Measurements from ENCODE around the gene OPTC. TPM values are rescaled to one million over a fixed set of nuclear protein-coding genes. Genes with fewer than 3 reads are reported as not detected.
A peak's percentile ranks its signal among the peaks of the same experiment; 100 is the strongest.

OPTC gene
- total RNA-seq, 1 donor from 2014 or later = not detected

DNA sequence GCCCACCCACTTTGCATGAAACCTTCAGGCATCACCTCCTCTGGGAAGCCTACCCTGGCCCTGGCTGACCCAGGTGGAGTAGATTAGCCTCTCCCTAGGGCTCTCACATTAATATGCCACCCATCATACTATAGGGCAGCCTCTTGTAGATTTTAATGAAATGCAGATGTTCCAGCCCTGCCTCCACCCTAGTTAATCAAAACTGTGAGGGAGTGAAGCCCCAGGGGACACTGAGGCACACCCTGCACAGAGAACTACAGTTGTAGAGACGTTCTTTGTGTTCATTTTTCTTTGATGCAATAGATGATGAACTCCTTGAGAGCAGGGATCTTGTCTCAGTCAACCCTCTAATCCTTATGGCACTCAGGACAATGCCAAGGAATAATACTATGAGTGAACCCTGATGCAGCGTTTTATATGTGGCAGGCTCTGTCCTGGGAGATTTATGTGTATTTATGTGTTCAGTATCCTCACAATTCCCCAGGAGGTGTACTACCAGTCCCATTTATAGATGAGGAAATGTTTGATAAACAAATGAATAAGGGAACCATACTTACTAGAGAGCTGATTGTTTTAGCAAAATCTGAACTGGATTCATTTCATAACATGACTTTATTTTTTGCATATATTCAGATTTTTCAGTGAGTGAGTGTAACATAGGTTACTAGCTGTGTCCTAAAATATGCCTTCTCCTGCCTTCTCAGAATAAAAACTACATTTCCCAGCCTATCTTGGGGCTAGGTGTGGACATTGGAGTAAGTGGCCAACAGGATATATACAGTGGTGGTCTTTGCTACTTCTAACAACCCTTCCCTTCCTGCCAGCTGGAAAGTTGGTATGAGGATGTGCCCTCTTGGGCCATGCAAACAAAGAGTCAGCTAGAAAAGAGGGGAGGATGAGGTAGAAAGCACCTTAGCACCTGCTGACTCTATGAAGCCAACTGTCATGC, 41.8 kb upstream of the OPTC start:
- no peak overlapping the region for H3K27ac Mint-ChIP-seq (ENCODE audit: unreplicated experiment)
- peaks cover 18% of the 10 kb centered on the region for H3K4me1 Mint-ChIP-seq (ENCODE audit: low read depth, unreplicated experiment)
- H3K4me3 Mint-ChIP-seq (ENCODE audit: unreplicated experiment) = no peak overlapping the region
- H3K4me1 ChIP-seq (ENCODE audit: insufficient read depth, low read length) = no peaks in the 10 kb centered on the region
- peaks cover 12% of the 10 kb centered on the region for H3K27me3 Mint-ChIP-seq (ENCODE audit: low read depth, unreplicated experiment)
- no peaks in the 10 kb centered on the region for H3K36me3 Mint-ChIP-seq (ENCODE audit: low read depth, unreplicated experiment)
- DNase-seq (ENCODE audit: low read depth) (no peak), FAIRE-seq (peak; percentile 17)
- H3K27ac ChIP-seq (ENCODE audit: low read depth, low read length) = no peak overlapping the region
- H3K79me2 ChIP-seq (ENCODE audit: insufficient read depth, low read length) = no peaks in the 10 kb centered on the region
- no peak overlapping the region for H2AFZ ChIP-seq (ENCODE audit: low read depth, low read length)
- H3K4me2 ChIP-seq (ENCODE audit: low read length) = no peak overlapping the region
- TF ChIP-seq, protein P1, sequence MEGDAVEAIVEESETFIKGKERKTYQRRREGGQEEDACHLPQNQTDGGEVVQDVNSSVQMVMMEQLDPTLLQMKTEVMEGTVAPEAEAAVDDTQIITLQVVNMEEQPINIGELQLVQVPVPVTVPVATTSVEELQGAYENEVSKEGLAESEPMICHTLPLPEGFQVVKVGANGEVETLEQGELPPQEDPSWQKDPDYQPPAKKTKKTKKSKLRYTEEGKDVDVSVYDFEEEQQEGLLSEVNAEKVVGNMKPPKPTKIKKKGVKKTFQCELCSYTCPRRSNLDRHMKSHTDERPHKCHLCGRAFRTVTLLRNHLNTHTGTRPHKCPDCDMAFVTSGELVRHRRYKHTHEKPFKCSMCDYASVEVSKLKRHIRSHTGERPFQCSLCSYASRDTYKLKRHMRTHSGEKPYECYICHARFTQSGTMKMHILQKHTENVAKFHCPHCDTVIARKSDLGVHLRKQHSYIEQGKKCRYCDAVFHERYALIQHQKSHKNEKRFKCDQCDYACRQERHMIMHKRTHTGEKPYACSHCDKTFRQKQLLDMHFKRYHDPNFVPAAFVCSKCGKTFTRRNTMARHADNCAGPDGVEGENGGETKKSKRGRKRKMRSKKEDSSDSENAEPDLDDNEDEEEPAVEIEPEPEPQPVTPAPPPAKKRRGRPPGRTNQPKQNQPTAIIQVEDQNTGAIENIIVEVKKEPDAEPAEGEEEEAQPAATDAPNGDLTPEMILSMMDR (IDR thresholded peaks at IDR 0.05; ENCODE audit: insufficient read depth, low read depth, low read length) = no peak
- TF ChIP-seq EZH2 (IDR thresholded peaks at IDR 0.05; ENCODE audit: insufficient read depth, low read length) = no peak
- H3K4me3 ChIP-seq (ENCODE audit: insufficient read depth, low read depth, low read length) = no peak overlapping the region
- H3K9ac ChIP-seq (ENCODE audit: low read length) = no peak overlapping the region
- H3K9me3 ChIP-seq (ENCODE audit: insufficient read depth, low read depth, low read length) = no peaks in the 10 kb centered on the region
- peaks cover 45% of the 10 kb centered on the region for H3K27me3 ChIP-seq (ENCODE audit: insufficient read depth, low read length)
- H3K36me3 ChIP-seq (ENCODE audit: insufficient read depth, low read length) = no peaks in the 10 kb centered on the region
- H3K9me3 Mint-ChIP-seq (ENCODE audit: unreplicated experiment) = no peaks in the 10 kb centered on the region
- H4K20me1 ChIP-seq (ENCODE audit: insufficient read depth, low read length) = no peaks in the 10 kb centered on the region

GRCh38 chr1:203453016-203453415, 40.9 kb upstream of the OPTC start:
- no peaks in the 10 kb centered on the region for H4K20me1 ChIP-seq (ENCODE audit: insufficient read depth, low read length)
- no peak for DNase-seq (ENCODE audit: low read depth)
- no peak for FAIRE-seq
- H3K36me3 ChIP-seq (ENCODE audit: insufficient read depth, low read length) = no peaks in the 10 kb centered on the region
- Mint-ChIP-seq H3K4me1 (ENCODE audit: low read depth, unreplicated experiment) (peaks cover 18% of the 10 kb centered on the region), H3K4me3 (ENCODE audit: unreplicated experiment) (no peak overlapping the region), H3K27ac (ENCODE audit: unreplicated experiment) (no peak overlapping the region), H3K27me3 (ENCODE audit: low read depth, unreplicated experiment) (peaks cover 12% of the 10 kb centered on the region), H3K9me3 (ENCODE audit: unreplicated experiment) (no peaks in the 10 kb centered on the region), H3K36me3 (ENCODE audit: low read depth, unreplicated experiment) (no peaks in the 10 kb centered on the region)
- H3K4me3 ChIP-seq (ENCODE audit: insufficient read depth, low read depth, low read length) = no peak overlapping the region
- no peak overlapping the region for H3K27ac ChIP-seq (ENCODE audit: low read depth, low read length)
- no peak overlapping the region for H3K4me2 ChIP-seq (ENCODE audit: low read length)
- no peak overlapping the region for H3K9ac ChIP-seq (ENCODE audit: low read length)
- H3K4me1 ChIP-seq (ENCODE audit: insufficient read depth, low read length) = no peaks in the 10 kb centered on the region
- H3K27me3 ChIP-seq (ENCODE audit: insufficient read depth, low read length) = peaks cover 43% of the 10 kb centered on the region
- H3K9me3 ChIP-seq (ENCODE audit: insufficient read depth, low read depth, low read length) = no peaks in the 10 kb centered on the region
- TF ChIP-seq, protein P1 (IDR thresholded peaks at IDR 0.05; ENCODE audit: insufficient read depth, low read depth, low read length) = no peak
- TF ChIP-seq EZH2 (IDR thresholded peaks at IDR 0.05; ENCODE audit: insufficient read depth, low read length) = no peak
- no peak overlapping the region for H2AFZ ChIP-seq (ENCODE audit: low read depth, low read length)
- H3K79me2 ChIP-seq (ENCODE audit: insufficient read depth, low read length) = no peaks in the 10 kb centered on the region

DNA sequence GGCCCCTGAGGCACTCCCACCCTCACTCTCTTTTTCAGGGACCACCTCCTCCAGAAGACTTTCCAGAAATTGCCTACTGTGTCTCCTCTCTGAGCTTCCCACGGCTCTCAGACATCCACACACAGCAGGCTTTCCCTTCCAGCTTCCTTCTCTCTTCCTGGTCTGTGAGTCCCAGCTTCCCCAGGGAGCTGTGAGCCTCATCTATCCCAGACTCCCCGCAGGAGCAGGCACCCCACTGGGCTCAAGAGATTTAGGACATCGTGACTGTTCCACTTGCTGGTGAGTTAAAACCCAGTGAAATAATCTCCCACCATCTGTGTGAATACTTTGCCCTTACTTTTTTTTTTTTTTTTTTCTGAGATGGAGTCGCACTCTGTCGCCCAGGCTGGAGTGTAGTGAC, 40.3 kb upstream of the OPTC start:
- no peak overlapping the region for H3K27ac Mint-ChIP-seq (ENCODE audit: unreplicated experiment)
- H3K4me1 Mint-ChIP-seq (ENCODE audit: low read depth, unreplicated experiment) = peaks cover 18% of the 10 kb centered on the region
- H3K4me2 ChIP-seq (ENCODE audit: low read length) = no peak overlapping the region
- H3K9ac ChIP-seq (ENCODE audit: low read length) = no peak overlapping the region
- peaks cover 12% of the 10 kb centered on the region for H3K27me3 Mint-ChIP-seq (ENCODE audit: low read depth, unreplicated experiment)
- no peaks in the 10 kb centered on the region for H3K9me3 Mint-ChIP-seq (ENCODE audit: unreplicated experiment)
- peaks cover 37% of the 10 kb centered on the region for H3K27me3 ChIP-seq (ENCODE audit: insufficient read depth, low read length)
- no peaks in the 10 kb centered on the region for H3K79me2 ChIP-seq (ENCODE audit: insufficient read depth, low read length)
- no peaks in the 10 kb centered on the region for H3K9me3 ChIP-seq (ENCODE audit: insufficient read depth, low read depth, low read length)
- H4K20me1 ChIP-seq (ENCODE audit: insufficient read depth, low read length) = no peaks in the 10 kb centered on the region
- no peak overlapping the region for H3K4me3 ChIP-seq (ENCODE audit: insufficient read depth, low read depth, low read length)
- TF ChIP-seq EZH2 (IDR thresholded peaks at IDR 0.05; ENCODE audit: insufficient read depth, low read length) = no peak
- TF ChIP-seq, protein P1 (IDR thresholded peaks at IDR 0.05; ENCODE audit: insufficient read depth, low read depth, low read length) = no peak
- H3K36me3 Mint-ChIP-seq (ENCODE audit: low read depth, unreplicated experiment) = no peaks in the 10 kb centered on the region
- H3K4me3 Mint-ChIP-seq (ENCODE audit: unreplicated experiment) = no peak overlapping the region
- no peaks in the 10 kb centered on the region for H3K4me1 ChIP-seq (ENCODE audit: insufficient read depth, low read length)
- H2AFZ ChIP-seq (ENCODE audit: low read depth, low read length) = no peak overlapping the region
- no peaks in the 10 kb centered on the region for H3K36me3 ChIP-seq (ENCODE audit: insufficient read depth, low read length)
- no peak overlapping the region for H3K27ac ChIP-seq (ENCODE audit: low read depth, low read length)
- no peak for FAIRE-seq
- no peak for DNase-seq (ENCODE audit: low read depth)
